DMS114 treated with DMSO at 0.1 percent for 48 hours (cell line): ENCODE results near the gene PIWIL1.

Experiments
- DNase-seq: peaks from one replicate; lab custom pipeline; 2025; ENCODE audit not compliant: unreplicated experiment; lab: John Stamatoyannopoulos, UW

PIWIL1 gene

GRCh38 chr12:130335517-130336392, 1.9 kb upstream of the PIWIL1 start:
- peak; percentile 78 for DNase-seq

DNA sequence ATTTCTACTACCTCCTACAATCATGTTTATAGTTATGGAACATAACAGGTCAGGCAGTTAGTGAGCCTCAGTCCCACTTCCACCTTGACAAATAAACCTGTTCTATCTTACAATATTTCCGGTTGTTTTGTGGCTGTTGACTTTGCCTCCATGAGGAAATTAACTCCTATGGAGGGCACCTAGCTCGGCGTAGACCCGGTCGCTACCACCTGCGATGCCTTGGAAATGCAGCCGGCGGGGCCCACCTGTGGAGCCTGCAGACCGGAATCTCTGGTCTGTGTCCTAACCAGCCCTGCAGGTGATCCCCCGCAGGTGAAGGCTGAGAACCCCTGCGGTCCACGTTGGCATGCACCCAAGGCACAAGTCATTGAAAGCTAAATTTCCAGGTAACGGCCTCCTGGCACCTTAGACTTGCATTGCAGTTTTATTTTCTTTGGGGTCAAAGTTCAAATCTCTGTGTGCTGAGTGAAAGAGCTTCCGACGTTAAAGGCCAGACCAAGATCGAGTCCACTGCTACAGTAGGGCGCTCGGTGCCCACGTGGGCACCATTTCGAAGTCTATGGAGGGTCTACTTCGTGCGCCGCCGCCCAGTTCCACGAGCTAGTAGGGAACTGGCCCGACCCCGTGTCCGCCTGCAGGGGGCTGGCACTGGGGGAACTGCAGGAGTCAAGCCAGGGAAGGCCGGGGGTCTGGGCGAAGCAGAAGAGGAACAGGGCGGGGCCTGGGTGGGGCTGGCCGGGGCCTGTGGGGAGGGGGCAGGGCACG, 782 bp upstream of the PIWIL1 start:
- peak; percentile 20 for DNase-seq

GRCh38 chr12:130338794-130339601, 1.3 kb downstream of the PIWIL1 start:
- DNase-seq = no peak

- DNase-seq = no peak
Observed at GRCh38 chr12:130339951-130340350, 2.3 kb downstream of the PIWIL1 start.

DNA sequence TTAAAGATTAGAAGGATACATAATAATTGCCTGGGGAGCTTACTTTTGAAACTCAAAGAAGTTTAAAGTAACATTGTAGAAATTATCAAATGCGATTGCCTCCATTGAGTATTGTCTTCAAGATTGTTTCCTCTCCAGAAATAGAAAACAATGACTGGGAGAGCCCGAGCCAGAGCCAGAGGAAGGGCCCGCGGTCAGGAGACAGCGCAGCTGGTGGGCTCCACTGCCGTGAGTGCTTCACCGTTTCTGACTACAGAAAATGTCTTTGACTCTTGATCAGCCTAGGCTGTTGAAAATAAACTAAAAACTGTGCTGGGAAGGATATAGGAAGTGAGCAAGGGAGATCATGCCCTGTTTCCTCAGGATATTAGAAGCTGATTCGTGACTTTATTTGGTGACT, 4.8 kb downstream of the PIWIL1 start:
- no peak for DNase-seq

DNA sequence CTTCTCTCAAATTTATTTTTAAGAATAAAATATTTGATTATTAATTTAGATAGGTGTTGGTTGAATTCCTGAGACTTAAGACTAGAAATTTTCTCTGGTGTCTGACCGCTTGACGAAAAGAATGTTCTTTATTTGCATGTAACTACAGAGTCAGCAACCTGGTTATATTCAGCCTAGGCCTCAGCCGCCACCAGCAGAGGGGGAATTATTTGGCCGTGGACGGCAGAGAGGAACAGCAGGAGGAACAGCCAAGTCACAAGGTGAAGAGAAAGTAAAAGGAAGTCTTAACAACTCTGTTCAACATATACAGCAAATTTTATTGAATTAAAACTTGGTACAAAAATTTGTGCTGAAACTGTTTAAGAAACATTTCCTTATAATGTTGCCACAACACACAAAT, 5.2 kb downstream of the PIWIL1 start:
- DNase-seq = no peak

DNA sequence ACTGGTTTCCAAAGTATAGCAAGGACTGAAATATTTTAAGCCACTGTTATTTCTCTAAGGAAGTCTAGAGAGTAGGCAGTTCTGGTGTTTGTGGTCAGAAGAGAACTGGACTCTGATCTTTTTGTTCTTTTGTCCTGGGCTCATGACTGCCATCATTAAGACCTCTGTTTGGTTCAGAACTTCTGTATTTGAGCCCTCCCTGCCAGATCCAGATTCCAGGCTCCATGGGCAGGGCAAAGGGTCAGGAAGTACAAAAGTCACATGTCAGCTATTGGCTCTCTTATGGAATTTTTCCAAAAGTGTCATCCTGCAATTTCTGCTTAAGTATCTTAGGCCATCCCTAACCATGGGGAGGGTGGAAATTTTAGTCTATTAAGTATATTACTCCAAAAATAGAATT, 6.8 kb downstream of the PIWIL1 start:
- DNase-seq = no peak

GRCh38 chr12:130345292-130345691, 7.6 kb downstream of the PIWIL1 start:
- DNase-seq = no peak

DNA sequence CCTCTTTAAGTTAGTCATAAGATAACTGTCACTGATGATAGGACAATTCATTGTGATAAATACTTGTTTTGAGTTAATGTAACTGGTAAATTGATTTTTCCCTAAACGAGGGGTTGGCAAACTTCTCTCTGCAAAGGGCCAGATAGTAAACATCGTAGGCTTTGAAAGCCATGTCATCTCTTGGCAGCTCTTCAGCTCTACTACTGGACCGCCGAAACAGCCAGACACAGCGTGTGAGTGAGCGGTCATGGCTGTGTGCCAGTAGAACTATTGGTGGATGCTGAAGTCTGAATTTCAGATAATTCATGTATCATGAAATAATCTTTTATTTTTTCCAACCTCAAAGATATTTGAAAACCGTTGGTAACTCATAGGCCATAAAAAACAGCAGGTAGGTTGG, 9.9 kb downstream of the PIWIL1 start:
- no peak for DNase-seq

GRCh38 chr12:130350715-130351114, 13.0 kb downstream of the PIWIL1 start:
- no peak for DNase-seq

DNA sequence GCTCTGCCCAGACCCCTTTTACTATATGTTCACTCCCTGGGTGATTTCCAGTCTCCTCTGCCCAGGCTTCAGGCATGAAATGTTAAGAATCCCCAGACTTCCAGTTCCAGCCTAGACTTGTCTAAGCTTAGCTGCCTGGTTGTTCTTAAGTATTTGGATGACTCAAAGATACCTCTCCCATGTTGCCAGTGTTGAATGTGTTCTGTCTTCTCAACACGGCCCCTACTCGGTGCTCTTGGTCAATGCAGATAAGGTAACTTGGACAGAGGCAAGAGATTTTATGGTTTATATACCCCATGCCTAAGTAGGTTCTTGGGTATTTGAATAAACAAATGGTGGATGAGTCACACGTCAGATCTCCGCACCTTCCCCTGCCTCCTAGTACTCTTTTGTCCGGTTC, 13.6 kb downstream of the PIWIL1 start:
- DNase-seq = no peak

- DNase-seq = no peak
Observed at GRCh38 chr12:130353081-130353480, 15.4 kb downstream of the PIWIL1 start.

DNA sequence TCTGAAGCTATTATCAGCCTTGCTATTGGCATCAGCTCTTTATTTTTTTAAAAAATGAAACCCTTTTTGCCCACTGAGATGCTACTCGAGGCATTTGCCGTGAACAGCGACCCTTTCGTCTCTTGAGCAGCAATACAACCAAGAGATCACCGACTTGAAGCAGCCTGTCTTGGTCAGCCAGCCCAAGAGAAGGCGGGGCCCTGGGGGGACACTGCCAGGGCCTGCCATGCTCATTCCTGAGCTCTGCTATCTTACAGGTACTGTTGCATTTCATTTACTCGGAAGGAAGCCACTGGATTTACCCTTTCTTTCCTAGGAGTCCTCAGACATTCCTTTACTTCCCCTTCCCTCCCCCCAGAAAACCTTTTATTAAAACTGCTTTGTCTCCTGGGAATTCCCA, 16.7 kb downstream of the PIWIL1 start:
- no peak for DNase-seq

- no peak for DNase-seq
Observed at GRCh38 chr12:130356222-130356621, 18.5 kb downstream of the PIWIL1 start.

DNA sequence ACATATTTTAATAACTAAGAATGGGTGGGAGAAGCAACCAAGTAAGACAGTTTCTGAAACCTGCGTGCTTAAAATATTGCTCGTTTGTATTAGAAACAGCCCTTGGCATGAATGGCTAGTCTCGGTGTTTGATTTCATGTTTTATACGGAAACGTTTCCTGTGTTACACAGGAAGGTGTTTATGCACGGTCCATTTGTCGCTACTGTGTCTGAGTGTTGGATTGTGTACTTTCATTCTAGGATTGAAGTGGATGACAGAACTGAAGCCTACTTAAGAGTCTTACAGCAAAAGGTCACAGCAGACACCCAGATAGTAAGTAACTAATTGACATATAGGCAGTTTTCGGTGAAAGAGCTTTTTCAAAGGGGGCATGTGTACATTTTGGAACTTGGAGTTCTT, 19.6 kb downstream of the PIWIL1 start:
- DNase-seq = no peak

- no peak for DNase-seq
Observed at GRCh38 chr12:130357729-130358330, 20.1 kb downstream of the PIWIL1 start.

DNA sequence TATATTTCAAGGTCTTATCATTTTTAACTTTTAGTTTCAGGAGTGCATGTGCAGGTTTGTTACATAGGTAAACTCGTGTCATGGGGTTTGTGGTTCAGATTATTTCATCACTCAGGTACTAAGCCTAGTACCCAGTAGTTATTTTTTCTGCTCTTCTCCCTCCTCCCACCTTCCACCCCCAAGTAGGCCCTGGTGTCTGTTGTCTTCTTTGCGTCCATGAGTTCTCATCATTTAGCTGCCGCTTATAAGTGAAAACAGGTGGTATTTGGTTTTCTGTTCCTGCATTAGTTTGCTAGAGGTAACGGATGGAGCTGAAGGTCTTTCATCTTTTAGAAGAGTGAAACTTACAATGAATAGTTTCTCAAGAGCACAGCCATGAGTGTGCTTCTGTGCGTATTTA, 24.4 kb downstream of the PIWIL1 start:
- no peak for DNase-seq

DNA sequence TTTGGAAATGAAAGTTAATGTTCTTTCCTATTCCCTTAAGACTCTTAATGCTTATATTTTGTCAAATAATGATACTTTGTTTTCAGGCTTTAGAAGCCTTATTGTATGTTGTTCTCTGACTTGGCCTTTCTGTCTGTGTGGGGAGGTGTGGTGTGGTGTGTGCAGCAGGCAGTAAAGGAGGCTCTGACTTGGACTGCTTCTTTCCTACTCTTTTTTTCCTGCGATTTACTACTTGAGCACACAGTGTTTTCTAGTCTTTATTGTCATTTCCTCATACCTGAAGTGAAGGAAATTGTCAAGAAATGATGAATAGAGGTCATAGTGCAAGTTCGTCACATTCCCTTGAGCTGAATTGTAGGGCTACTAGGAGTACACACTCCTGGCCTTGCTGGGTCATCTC, 26.9 kb downstream of the PIWIL1 start:
- DNase-seq = no peak

GRCh38 chr12:130366159-130366558, 28.5 kb downstream of the PIWIL1 start:
- no peak for DNase-seq

DNA sequence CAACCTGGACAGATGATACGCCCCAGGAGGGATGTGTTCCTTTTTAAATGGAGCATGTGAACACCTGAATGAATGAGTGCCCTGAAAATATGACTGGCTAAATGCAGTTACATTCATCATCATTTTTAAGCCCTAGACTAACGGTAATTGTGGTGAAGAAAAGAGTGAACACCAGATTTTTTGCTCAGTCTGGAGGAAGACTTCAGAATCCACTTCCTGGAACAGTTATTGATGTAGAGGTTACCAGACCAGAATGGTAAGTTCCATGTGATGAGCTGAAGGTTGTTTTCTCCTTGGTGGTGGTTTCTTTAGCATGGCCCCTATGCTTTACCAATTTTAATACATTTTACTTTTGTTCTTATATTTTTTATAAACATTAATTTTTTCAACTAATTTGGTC, 29.3 kb downstream of the PIWIL1 start:
- no peak for DNase-seq

DNA sequence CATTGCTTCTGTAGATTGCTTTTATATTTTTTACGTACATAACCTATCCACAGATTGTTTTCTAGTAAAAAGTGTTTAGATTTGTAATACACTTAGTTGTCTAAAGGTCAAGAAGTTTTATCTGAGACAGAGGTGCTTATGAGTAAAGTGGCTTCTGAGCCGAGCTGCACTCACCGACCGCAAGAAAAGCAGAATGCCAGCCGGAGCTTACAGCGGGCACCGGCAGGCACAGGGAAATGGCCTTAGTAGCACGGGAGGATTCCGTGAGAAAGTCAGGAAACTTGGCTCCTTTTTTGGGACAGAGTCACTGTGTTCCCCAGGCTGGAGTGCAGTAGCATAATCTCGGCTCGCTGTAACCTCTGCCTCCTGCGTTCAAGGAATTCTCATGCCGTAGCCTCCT, 29.8 kb downstream of the PIWIL1 start:
- no peak for DNase-seq
